GM12878 (cell line): ENCODE data around the gene CFAP157. TPM values are rescaled to one million over a fixed set of nuclear protein-coding genes. Genes with fewer than 3 reads are reported as not detected.

ENCODE experiments used
- ATAC-seq: fragments of 200-7000 bp; cut with Tn5 transposase; 3 replicates; pipeline ENCODE4 v1.9.1; 2020; ENCODE audit warnings: mild to moderate bottlenecking, moderate library complexity
- BruUV-seq: library from RNA; stranded (reverse); fragments of 400-500 nt; replicated peaks from 2 replicates; lab custom pipeline; 2021; lab: Mats Ljungman, UMichigan
- CTCF ChIA-PET: fragments of 300-600 bp; sonication (Branson Sonifier 250); formaldehyde crosslinking; extraction: SDS; loops from one replicate; lab custom pipeline; 2021; ENCODE audit warnings: inconsistent platforms; lab: Yijun Ruan, JAX
- POLR2A ChIA-PET: fragments of 350-600 bp; formaldehyde crosslinking; extraction: SDS; loops from one replicate; lab custom pipeline; 2021; ENCODE audit warnings: inconsistent platforms; lab: Charles Lee
- RAD21 ChIA-PET: fragments of 300-600 bp; sonication (Branson Sonifier 250); formaldehyde crosslinking; loops from one replicate; lab custom pipeline; 2023; ENCODE audit warnings: antibody characterized with exemption; ENCODE audit not compliant: unreplicated experiment; lab: Charles Lee
- SMC1A ChIA-PET: fragments of 300-600 bp; sonication (Branson Sonifier 250); formaldehyde crosslinking; loops from one replicate; lab custom pipeline; 2023; ENCODE audit not compliant: unreplicated experiment, uncharacterized antibody; lab: Charles Lee
- DNase-seq: peaks from one replicate; pipeline ENCODE4 v3.0.0-alpha.2; 2011; ENCODE audit warnings: low read depth, low spot score
- FAIRE-seq: peaks from 3 replicates; lab custom pipeline; 2011; peaks lifted over from hg19 to GRCh38; lab: Jason Lieb, UNC
- H2AFZ ChIP-seq: 2 replicates; pipeline ENCODE4 v1.6.0; 2011; ENCODE audit warnings: low read depth, low read length, control low read depth; ENCODE audit not compliant: control insufficient read depth
- H3K27ac ChIP-seq: 2 replicates; pipeline ENCODE4 v1.5.1; 2011; ENCODE audit warnings: control low read depth; ENCODE audit not compliant: control insufficient read depth, insufficient read depth
- H3K27me3 ChIP-seq, 2 experiments: replicated peaks in 1 of 2; 2 replicates each; pipeline versions ENCODE4 v1.6.0 to v1.6.1; 2011; ENCODE audit warnings: low read length in 1 of 2; ENCODE audit not compliant: control insufficient read depth in 2 of 2, insufficient read depth in 2 of 2
- H3K36me3 ChIP-seq, 2 experiments: 2 replicates each; pipeline ENCODE4 v1.5.1; 2011; ENCODE audit warnings: low read length in 1 of 2; ENCODE audit not compliant: control insufficient read depth in 2 of 2, insufficient read depth in 2 of 2
- H3K4me1 ChIP-seq: 2 replicates; pipeline ENCODE4 v1.6.1; 2011; ENCODE audit warnings: mild to moderate bottlenecking, low read length, moderate library complexity, mixed read lengths; ENCODE audit not compliant: control insufficient read depth, insufficient read depth
- H3K4me2 ChIP-seq: 2 replicates; pipeline ENCODE4 v1.6.0; 2011; ENCODE audit warnings: control low read depth; ENCODE audit not compliant: control insufficient read depth, insufficient read depth
- H3K4me3 ChIP-seq: fragments of 200-600 bp; sonication (generic); 2 replicates; pipeline ENCODE4 v1.5.1; 2016
- H3K79me2 ChIP-seq: 2 replicates; pipeline ENCODE4 v1.6.0; 2011; ENCODE audit warnings: low read length; ENCODE audit not compliant: control insufficient read depth, insufficient read depth
- H3K9ac ChIP-seq: 2 replicates; pipeline ENCODE4 v1.8.0; 2011; ENCODE audit warnings: low read length, control low read depth, mixed read lengths; ENCODE audit not compliant: control insufficient read depth, insufficient read depth
- H3K9me3 ChIP-seq: replicated peaks from 3 replicates; pipeline ENCODE4 v1.5.1; 2011; ENCODE audit warnings: mild to moderate bottlenecking, low read length; ENCODE audit not compliant: control insufficient read depth, insufficient read depth
- H4K20me1 ChIP-seq: 2 replicates; pipeline ENCODE4 v1.6.0; 2011; ENCODE audit not compliant: control insufficient read depth, insufficient read depth
- ETV6 ChIP-seq, 2 experiments: fragments of 450-650 bp in 1 of 2; IDR thresholded peaks in 1 of 2; conservative IDR thresholded peaks in 1 of 2; 2 replicates each; pipeline ENCODE4 v1.6.1; 2014; ENCODE audit warnings: antibody characterized with exemption in 1 of 2, borderline replicate concordance in 1 of 2, low read depth in 1 of 2, mild to moderate bottlenecking in 1 of 2, moderate library complexity in 1 of 2
- FOXM1 ChIP-seq: IDR thresholded peaks from 2 replicates; pipeline ENCODE4 v1.6.1; 2012; ENCODE audit warnings: low read depth, mild to moderate bottlenecking, inconsistent platforms, low read length, moderate library complexity
- RAD21 ChIP-seq: IDR thresholded peaks from 2 replicates; pipeline ENCODE4 v1.6.1; 2011; ENCODE audit warnings: mild to moderate bottlenecking, low read depth, low read length, moderate library complexity; ENCODE audit not compliant: insufficient read depth
- SKIL ChIP-seq: fragments of 450-650 bp; IDR thresholded peaks from 2 replicates; pipeline ENCODE4 v1.6.1; 2017; ENCODE audit warnings: mild to moderate bottlenecking, low read depth, inconsistent platforms; ENCODE audit not compliant: poor library complexity, severe bottlenecking
- SMAD1 ChIP-seq: fragments of 450-650 bp; IDR thresholded peaks from 2 replicates; pipeline ENCODE4 v1.6.1; 2018; ENCODE audit warnings: mild to moderate bottlenecking, low read depth; ENCODE audit not compliant: partially characterized antibody
- WGBS: methylation state at CpG from one replicate; pipeline ENCODE4 v1.1.6; 2016; ENCODE audit warnings: low lambda C conversion rate; ENCODE audit not compliant: insufficient replicate concordance, insufficient coverage; ENCODE audit errors: missing lambda C conversion rate; 5-methylcytosine and 5-hydroxymethylcytosine counted together
- in situ Hi-C: fragments of 300-500 bp; cut with MboI; formaldehyde crosslinking; loops from 9 replicates; pipeline ENCODE4 v1.14.3; 2018; ENCODE audit warnings: mixed read lengths
- intact Hi-C: fragments of 100-400 bp; cut with micrococcal nuclease; formaldehyde crosslinking; loops from one replicate; pipeline ENCODE4 v1.14.2; 2022; ENCODE audit not compliant: unreplicated experiment
- polyA plus RNA-seq, 11 experiments: library from polyadenylated mRNA; depleted of rRNA in 4 of 11; unstranded in 6 of 11; stranded (reverse) in 5 of 11; fragments of >200 nt; fragmentation: Nextera tagmentation in 4 of 11; fragmentation: Illumina TruSeq in 1 of 11; extraction: Ambion mirVana in 4 of 11; extraction: Trizol in 1 of 11; gene quantifications; 1 replicate in 1 of 11; 2 replicates in 10 of 11; pipeline versions ENCODE4 v1.2.1 to v1.2.3, GENCODE V29; 2011 to 2016; ENCODE audit warnings: inconsistent platforms in 2 of 11, missing spikeins in 2 of 11, low read depth in 1 of 11
- total RNA-seq, 4 experiments: library from RNA; depleted of rRNA in 3 of 4; stranded (reverse); fragments of >200 nt in 3 of 4; fragmentation: Illumina TruSeq in 1 of 4; extraction: Trizol in 1 of 4; gene quantifications; 2 replicates each; pipeline versions ENCODE4 v1.2.1 to v1.2.3, GENCODE V29; 2013 to 2021
- TF ChIP-seq, protein P1 (sequence below): fragments of 450-650 bp; IDR thresholded peaks from 2 replicates; pipeline ENCODE4 v1.6.1; 2017; ENCODE audit warnings: mild to moderate bottlenecking

Gene CFAP157
- total and polyA plus RNA-seq, 10 of the 15 experiments (the other 5 are each of a cell fraction or from before 2014, with no cell fraction given), result 0.08 to 0.72 TPM; not detected in 8

- intact Hi-C loops, result no loop called here
- CTCF ChIA-PET, result interaction anchor here (0.7 to 2.0 kb wide), 4 partner anchors 92 to 204 kb away, joined by 3 to 9 read pairs (median 3); no protein-coding TSS in a partner anchor
- RAD21 ChIA-PET, result interaction anchor here (0.5 kb wide), 1 partner anchor 130 kb away, joined by 3 read pairs; no protein-coding TSS in a partner anchor
- Histone ChIP-seq H2AFZ (no peak overlapping the region), H3K9me3 (no peaks in the 10 kb centered on the region)
- FAIRE-seq (no peak), ATAC-seq (no peak)
- BruUV-seq, result no TSS peak
- TF ChIP-seq ETV6 (conservative IDR thresholded peaks at IDR 0.05 in 1 of 2, IDR thresholded peaks at IDR 0.05 in 1 of 2; ENCODE audit: borderline replicate concordance in 1 of 2, low read depth in 1 of 2) (no peak), FOXM1 (no peak)
- TF ChIP-seq, all 136 proteins: peak for 0
- 51% methylated on average over 18 of the region's 18 CpGs for WGBS
- no peaks in the 10 kb centered on the region for H3K36me3 ChIP-seq
- no peaks in the 10 kb centered on the region for H3K27me3 ChIP-seq
- H3K4me2 ChIP-seq, result no peak overlapping the region
- POLR2A ChIA-PET, result interaction anchor here (0.5 kb wide), 1 partner anchor 104 kb away, joined by 6 read pairs; no protein-coding TSS in a partner anchor
- SMC1A ChIA-PET, result interaction anchor here (1.2 kb wide), 1 partner anchor 13 kb away, joined by 3 read pairs; the partner anchor contains the start of gene TTC16
- H3K4me3 ChIP-seq, result no peak overlapping the region
- peaks cover 6% of the 10 kb centered on the region for H3K4me1 ChIP-seq
- H4K20me1 ChIP-seq, result no peaks in the 10 kb centered on the region
- H3K79me2 ChIP-seq, result no peaks in the 10 kb centered on the region
- H3K9ac ChIP-seq, result no peak overlapping the region
- no peak overlapping the region for H3K27ac ChIP-seq
- in situ Hi-C loops, result loop anchor here (5.0 kb wide), 2 partner anchors 137 to 227 kb away; no protein-coding TSS in a partner anchor
- DNase-seq, result no peak
Measured at GRCh38 chr9:127729522-127730256, 22.9 kb downstream of the CFAP157 start.

- peaks cover 6% of the 10 kb centered on the region for H3K4me1 ChIP-seq
- no peaks in the 10 kb centered on the region for H3K9me3 ChIP-seq
- in situ Hi-C loops (loop anchor here (5.0 kb wide), 2 partner anchors 138 to 228 kb away; no protein-coding TSS in a partner anchor), intact Hi-C loops (no loop called here)
- H2AFZ ChIP-seq, result no peak overlapping the region
- ChIA-PET SMC1A (no interaction called here), POLR2A (no interaction called here), CTCF (interaction anchor here (2.0 to 2.6 kb wide), 2 partner anchors 140 kb away, joined by 6 to 9 read pairs; no protein-coding TSS in a partner anchor), RAD21 (interaction anchor here (0.5 kb wide), 1 partner anchor 130 kb away, joined by 3 read pairs; no protein-coding TSS in a partner anchor)
- H3K9ac ChIP-seq, result no peak overlapping the region
- H3K27me3 ChIP-seq, result no peaks in the 10 kb centered on the region
- no peak overlapping the region for H3K27ac ChIP-seq
- H3K79me2 ChIP-seq, result no peaks in the 10 kb centered on the region
- DNase-seq (no peak), ATAC-seq (no peak), FAIRE-seq (no peak)
- BruUV-seq, result no TSS peak
- no peaks in the 10 kb centered on the region for H3K36me3 ChIP-seq
- H4K20me1 ChIP-seq, result no peaks in the 10 kb centered on the region
- no peak overlapping the region for H3K4me2 ChIP-seq
- no peak for TF ChIP-seq SMAD1
- no peak for TF ChIP-seq RAD21
- TF ChIP-seq SKIL, result no peak
- TF ChIP-seq, protein P1, sequence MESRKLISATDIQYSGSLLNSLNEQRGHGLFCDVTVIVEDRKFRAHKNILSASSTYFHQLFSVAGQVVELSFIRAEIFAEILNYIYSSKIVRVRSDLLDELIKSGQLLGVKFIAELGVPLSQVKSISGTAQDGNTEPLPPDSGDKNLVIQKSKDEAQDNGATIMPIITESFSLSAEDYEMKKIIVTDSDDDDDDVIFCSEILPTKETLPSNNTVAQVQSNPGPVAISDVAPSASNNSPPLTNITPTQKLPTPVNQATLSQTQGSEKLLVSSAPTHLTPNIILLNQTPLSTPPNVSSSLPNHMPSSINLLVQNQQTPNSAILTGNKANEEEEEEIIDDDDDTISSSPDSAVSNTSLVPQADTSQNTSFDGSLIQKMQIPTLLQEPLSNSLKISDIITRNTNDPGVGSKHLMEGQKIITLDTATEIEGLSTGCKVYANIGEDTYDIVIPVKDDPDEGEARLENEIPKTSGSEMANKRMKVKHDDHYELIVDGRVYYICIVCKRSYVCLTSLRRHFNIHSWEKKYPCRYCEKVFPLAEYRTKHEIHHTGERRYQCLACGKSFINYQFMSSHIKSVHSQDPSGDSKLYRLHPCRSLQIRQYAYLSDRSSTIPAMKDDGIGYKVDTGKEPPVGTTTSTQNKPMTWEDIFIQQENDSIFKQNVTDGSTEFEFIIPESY, result no peak
- WGBS, result 61% methylated on average over 9 of the region's 9 CpGs
- H3K4me3 ChIP-seq, result no peak overlapping the region
Measured at GRCh38 chr9:127730262-127730661, 23.5 kb downstream of the CFAP157 start.
